OCI-LY7 (cell line): Measurements from ENCODE around the gene TMEM258. TPM values are rescaled to one million over a fixed set of nuclear protein-coding genes. Genes with fewer than 3 reads are reported as not detected.

Experiments
- BruUV-seq: library from RNA; stranded (reverse); fragments of 400-500 nt; replicated peaks from 2 replicates; lab custom pipeline; 2021; lab: Mats Ljungman, UMichigan
- CTCF ChIA-PET: fragments of 300-600 bp; sonication (Branson Sonifier 250); formaldehyde crosslinking; loops from one replicate; lab custom pipeline; 2022; ENCODE audit warnings: antibody characterized with exemption; ENCODE audit not compliant: unreplicated experiment; lab: Charles Lee
- POLR2A ChIA-PET: fragments of 300-600 bp; sonication (Branson Sonifier 250); formaldehyde crosslinking; loops from one replicate; lab custom pipeline; 2022; ENCODE audit warnings: antibody characterized with exemption; lab: Charles Lee
- DNase-seq: peaks from one replicate; pipeline ENCODE4 v3.0.0-alpha.2; 2015; ENCODE audit warnings: low spot score
- H2AFZ ChIP-seq: fragments of 200-600 bp; sonication (generic), shearing (Covaris generic); 2 replicates; pipeline ENCODE4 v1.6.1; 2014; ENCODE audit warnings: mild to moderate bottlenecking, antibody characterized with exemption, low read length, moderate library complexity
- H3K27ac ChIP-seq: fragments of 200-600 bp; sonication (generic); 2 replicates; pipeline ENCODE4 v1.5.1; 2014; ENCODE audit warnings: mixed run types, low read depth, mild to moderate bottlenecking, moderate library complexity, low read length, inconsistent platforms; ENCODE audit not compliant: poor library complexity, severe bottlenecking
- H3K36me3 ChIP-seq: fragments of 200-600 bp; sonication (generic); 2 replicates; pipeline ENCODE4 v1.6.1; 2014; ENCODE audit warnings: mild to moderate bottlenecking, antibody characterized with exemption, low read length, moderate library complexity, mixed read lengths; ENCODE audit not compliant: insufficient read depth
- H3K4me1 ChIP-seq: fragments of 200-600 bp; sonication (generic); 2 replicates; pipeline ENCODE4 v1.5.1; 2014; ENCODE audit warnings: mild to moderate bottlenecking, low read length; ENCODE audit not compliant: insufficient read depth, poor library complexity, severe bottlenecking
- H3K4me2 ChIP-seq: fragments of 200-600 bp; sonication (generic); 2 replicates; pipeline ENCODE4 v1.6.1; 2014; ENCODE audit warnings: mild to moderate bottlenecking, low read length
- H3K4me3 ChIP-seq: fragments of 200-600 bp; sonication (generic); 2 replicates; pipeline ENCODE4 v1.5.1; 2014; ENCODE audit warnings: mild to moderate bottlenecking, low read depth, low read length; ENCODE audit not compliant: poor library complexity, severe bottlenecking
- H3K79me2 ChIP-seq: fragments of 200-600 bp; sonication (generic); 2 replicates; pipeline ENCODE4 v1.6.1; 2016; ENCODE audit warnings: low read depth, mild to moderate bottlenecking, low read length, moderate library complexity, mixed read lengths; ENCODE audit not compliant: insufficient read depth
- H3K9me2 ChIP-seq: fragments of 200-600 bp; sonication (generic); 2 replicates; pipeline ENCODE4 v1.6.1; 2016; ENCODE audit warnings: mild to moderate bottlenecking, low read length, mixed read lengths; ENCODE audit not compliant: insufficient read depth
- H3K9me3 ChIP-seq: fragments of 200-600 bp; sonication (generic); 2 replicates; pipeline ENCODE4 v1.6.1; 2014; ENCODE audit warnings: mild to moderate bottlenecking, mixed run types, low read length, mixed read lengths
- H4K20me1 ChIP-seq: fragments of 200-600 bp; sonication (generic); 2 replicates; pipeline ENCODE4 v1.6.1; 2014; ENCODE audit warnings: mild to moderate bottlenecking, antibody characterized with exemption, low read length, moderate library complexity, mixed read lengths; ENCODE audit not compliant: insufficient read depth
- EZH2phosphoT487 ChIP-seq: fragments of 200-600 bp; sonication (generic); IDR thresholded peaks from 2 replicates; pipeline ENCODE4 v1.6.1; 2018; ENCODE audit warnings: low read depth, borderline replicate concordance, mild to moderate bottlenecking, mixed run types, antibody characterized with exemption, low read length, moderate library complexity, mixed read lengths
- intact Hi-C: fragments of 100-400 bp; cut with micrococcal nuclease; formaldehyde crosslinking; loops from one replicate; pipeline ENCODE4 v1.10.0; 2022; ENCODE audit not compliant: unreplicated experiment
- total RNA-seq, 2 experiments: library from RNA; depleted of rRNA in 1 of 2; stranded (reverse); fragments of >200 nt in 1 of 2; shearing (Covaris generic) in 1 of 2; gene quantifications; 2 replicates each; pipeline ENCODE4 v1.2.3, GENCODE V29; 2014 to 2022
- TF ChIP-seq, protein P1 (sequence below): fragments of 200-600 bp; sonication (generic); conservative IDR thresholded peaks from 2 replicates; pipeline ENCODE4 v1.5.1; 2014; ENCODE audit warnings: mild to moderate bottlenecking, antibody characterized with exemption, low read length, moderate library complexity, mixed read lengths

The TMEM258 gene
- total RNA-seq, 2 experiments from 2014 or later = 174 TPM

DNA sequence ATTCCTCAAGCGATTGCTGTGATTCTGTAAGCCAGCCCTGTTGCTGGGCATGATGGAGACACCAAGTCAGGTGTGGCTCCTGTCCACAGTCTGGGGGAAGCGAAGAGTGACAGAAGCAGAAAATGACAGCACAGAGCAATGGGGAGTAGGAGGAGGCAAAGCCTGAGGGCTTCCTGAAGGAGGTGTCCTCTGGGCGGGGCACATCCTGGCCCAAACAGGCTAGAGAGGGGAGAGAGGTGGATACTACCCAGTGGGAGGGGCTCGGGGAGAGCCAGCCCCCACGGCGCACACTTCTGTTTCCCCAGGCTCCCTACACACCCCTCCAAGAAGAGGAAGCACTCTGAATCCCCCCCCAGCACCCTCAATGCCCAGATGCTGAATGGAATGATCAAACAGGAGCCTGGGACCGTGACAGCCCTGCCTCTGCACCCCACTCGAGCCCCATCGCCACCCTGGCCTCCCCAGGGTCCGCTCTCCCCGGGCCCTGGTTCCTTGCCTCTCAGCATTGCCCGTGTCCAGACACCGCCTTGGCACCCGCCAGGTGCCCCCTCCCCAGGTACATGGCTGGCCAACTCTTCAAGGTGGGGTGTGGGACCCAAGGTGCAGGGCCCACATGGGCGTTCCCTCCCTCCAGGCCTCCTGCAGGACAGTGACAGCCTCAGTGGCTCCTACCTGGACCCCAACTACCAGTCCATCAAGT, 21.1 kb downstream of the TMEM258 start:
- Histone ChIP-seq H3K79me2 (no peaks in the 10 kb centered on the region), H4K20me1 (no peaks in the 10 kb centered on the region), H3K4me2 (no peak overlapping the region), H3K36me3 (no peaks in the 10 kb centered on the region), H3K4me3 (no peak overlapping the region), H3K9me2 (no peaks in the 10 kb centered on the region), H2AFZ (no peak overlapping the region), H3K4me1 (peaks cover 9% of the 10 kb centered on the region), H3K9me3 (no peaks in the 10 kb centered on the region), H3K27ac (no peak overlapping the region)
- DNase-seq = no peak
- intact Hi-C loops = no loop called here
- CTCF ChIA-PET = no interaction called here
- no TSS peak for BruUV-seq
- POLR2A ChIA-PET = no interaction called here
- no peak for TF ChIP-seq EZH2phosphoT487
- TF ChIP-seq, protein P1, sequence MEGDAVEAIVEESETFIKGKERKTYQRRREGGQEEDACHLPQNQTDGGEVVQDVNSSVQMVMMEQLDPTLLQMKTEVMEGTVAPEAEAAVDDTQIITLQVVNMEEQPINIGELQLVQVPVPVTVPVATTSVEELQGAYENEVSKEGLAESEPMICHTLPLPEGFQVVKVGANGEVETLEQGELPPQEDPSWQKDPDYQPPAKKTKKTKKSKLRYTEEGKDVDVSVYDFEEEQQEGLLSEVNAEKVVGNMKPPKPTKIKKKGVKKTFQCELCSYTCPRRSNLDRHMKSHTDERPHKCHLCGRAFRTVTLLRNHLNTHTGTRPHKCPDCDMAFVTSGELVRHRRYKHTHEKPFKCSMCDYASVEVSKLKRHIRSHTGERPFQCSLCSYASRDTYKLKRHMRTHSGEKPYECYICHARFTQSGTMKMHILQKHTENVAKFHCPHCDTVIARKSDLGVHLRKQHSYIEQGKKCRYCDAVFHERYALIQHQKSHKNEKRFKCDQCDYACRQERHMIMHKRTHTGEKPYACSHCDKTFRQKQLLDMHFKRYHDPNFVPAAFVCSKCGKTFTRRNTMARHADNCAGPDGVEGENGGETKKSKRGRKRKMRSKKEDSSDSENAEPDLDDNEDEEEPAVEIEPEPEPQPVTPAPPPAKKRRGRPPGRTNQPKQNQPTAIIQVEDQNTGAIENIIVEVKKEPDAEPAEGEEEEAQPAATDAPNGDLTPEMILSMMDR = no peak

- Histone ChIP-seq H3K36me3 (no peaks in the 10 kb centered on the region), H3K4me3 (no peak overlapping the region), H3K4me2 (no peak overlapping the region), H3K79me2 (no peaks in the 10 kb centered on the region), H3K9me3 (no peaks in the 10 kb centered on the region), H4K20me1 (no peaks in the 10 kb centered on the region), H3K27ac (no peak overlapping the region), H3K9me2 (no peaks in the 10 kb centered on the region), H2AFZ (no peak overlapping the region), H3K4me1 (peaks cover 9% of the 10 kb centered on the region)
- intact Hi-C loops = no loop called here
- CTCF ChIA-PET = no interaction called here
- BruUV-seq = no TSS peak
- no peak for DNase-seq
- TF ChIP-seq, protein P1 = no peak
- no peak for TF ChIP-seq EZH2phosphoT487
- POLR2A ChIA-PET = no interaction called here
Observed at GRCh38 chr11:61769946-61770683, 22.3 kb downstream of the TMEM258 start.
